Measurements from ENCODE around the gene FOXB1. TPM values are rescaled to one million over a fixed set of nuclear protein-coding genes. Genes with fewer than 3 reads are reported as not detected.

FOXB1 gene
- total RNA-seq, 1 experiment from 2014 or later = not detected

DNA sequence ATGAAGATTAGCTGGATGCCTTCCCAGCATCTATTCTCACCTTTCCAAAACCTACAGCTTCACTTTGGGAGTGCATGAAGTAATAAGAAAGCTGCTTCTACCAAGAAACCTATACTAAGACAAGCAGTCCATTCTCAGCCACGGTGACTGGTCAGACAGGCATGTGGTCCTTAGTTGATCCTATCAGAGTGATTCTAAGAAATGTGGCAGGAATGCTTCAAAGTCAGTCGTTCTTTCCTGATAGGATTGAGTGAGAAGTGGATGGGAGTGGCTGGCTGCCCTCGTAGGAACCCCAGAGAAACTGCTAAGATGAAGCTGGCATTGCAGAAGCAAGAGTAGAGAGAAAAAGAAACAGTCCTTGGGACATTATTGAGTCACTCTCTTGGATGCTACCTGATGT lies 16.6 kb downstream of the FOXB1 start:
- DNase-seq (ENCODE audit: low read depth) = no peak

DNA sequence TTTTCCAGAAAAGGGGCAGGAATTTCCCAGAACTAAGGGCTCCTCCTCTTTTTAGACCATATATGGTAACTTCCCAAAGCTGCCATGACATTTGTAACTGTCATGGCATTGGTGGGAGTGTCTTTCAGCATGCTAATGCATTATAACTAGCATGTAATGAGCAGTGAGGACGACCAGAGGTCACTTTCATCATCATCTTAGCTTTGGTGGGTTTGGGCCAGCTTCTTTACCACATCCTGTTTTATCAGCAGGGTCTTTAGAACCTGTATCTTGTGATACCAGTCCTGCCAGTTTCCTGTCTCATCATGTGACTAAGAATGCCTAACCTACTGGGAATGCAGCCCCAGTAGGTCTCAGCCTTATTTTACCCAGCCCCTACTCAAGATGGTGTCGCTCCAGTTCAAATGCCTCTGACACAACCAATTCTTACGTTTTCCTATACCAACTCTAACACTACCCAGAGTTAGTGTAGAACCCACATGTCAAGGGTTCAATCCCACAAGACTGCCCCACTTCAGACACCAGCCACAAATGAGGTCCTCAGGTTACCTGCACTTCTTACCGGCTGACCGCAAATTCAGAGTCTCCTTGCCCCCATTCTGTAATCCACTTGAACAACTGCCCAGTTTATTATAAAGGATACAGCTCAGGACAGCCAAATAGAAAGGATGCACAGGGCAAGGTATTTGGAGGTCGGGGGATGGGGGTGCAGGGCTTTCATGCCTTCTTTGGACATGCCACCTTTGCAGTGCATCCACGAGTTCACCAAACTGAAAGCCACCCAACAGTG lies 17.7 kb downstream of the FOXB1 start:
- peak; percentile 33 for DNase-seq (ENCODE audit: low read depth)

DNA sequence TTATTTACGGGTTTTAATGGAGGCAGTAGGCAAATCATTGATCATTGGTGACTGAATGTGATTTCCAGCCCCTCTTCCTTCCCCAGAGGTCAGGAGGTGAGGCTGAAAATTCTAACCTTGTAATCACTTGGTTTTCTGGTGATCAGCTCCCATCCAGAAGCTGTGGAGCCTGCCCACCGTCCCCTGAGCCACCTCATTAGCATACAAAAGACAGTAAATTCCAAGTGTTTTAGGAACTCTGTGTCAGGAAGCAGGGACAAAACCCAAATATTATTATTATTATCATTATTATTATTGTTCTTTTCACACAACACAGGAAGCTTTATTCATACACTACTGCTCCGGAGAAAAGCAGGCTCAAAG lies 18.2 kb downstream of the FOXB1 start:
- DNase-seq (ENCODE audit: low read depth) = no peak

DNA sequence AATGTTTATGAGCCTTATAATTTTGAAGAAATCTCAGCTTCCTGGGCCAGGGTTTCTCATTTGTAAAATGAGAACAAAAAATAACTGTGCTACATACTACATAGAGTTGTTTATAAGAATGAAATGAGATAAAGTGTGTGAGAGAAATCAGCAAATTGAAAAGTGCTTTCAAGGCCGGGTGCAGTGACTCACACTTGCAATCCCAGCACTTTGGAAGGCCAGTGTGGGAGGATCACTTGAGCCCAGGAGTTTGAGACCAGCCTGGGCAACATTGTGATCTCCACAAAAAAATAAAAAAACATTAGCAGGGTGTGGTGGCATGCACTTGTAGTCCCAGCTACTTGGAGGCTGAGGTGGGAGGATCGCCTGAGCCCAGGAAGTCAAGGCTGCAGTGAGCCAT lies 22.4 kb downstream of the FOXB1 start:
- DNase-seq (ENCODE audit: low read depth) = no peak

DNA sequence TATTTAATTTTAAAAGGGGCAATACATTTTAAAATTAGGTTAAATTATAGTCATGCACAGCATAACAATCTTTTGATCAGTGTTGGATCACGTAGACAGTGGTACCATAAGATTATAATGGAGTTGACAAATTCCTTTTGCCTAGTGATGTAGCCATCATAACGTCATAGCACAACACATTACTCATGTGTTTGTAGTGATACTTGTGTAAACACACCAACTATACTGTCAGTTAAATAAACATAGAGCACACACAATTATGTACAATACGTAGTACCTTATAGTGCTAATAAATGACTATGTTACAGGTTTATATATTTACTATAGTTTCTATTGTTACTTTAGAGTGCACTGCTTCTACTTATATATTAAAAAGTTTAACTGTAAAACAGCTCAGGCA lies 31.2 kb downstream of the FOXB1 start:
- no peak for DNase-seq (ENCODE audit: low read depth)

DNA sequence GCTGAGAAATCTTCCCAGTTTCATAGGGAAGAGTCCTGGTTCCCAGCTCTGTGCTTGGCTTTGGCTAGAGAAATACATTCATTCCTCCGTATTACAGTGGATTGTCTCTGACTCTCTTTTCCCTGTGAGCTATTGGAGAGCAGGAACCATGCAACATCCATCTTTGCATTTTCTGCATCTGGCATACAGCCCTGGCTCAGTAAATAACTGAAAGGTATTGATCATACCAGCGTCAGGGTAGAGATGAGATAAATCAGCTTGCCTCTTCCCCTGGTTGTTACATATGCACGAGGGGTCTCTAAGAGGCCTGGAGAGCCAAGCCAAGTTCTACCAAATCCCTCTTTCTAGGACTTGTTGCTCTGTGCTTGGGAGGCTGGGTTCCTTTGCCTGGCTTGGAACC lies 35.2 kb downstream of the FOXB1 start:
- no peak for DNase-seq (ENCODE audit: low read depth)

DNA sequence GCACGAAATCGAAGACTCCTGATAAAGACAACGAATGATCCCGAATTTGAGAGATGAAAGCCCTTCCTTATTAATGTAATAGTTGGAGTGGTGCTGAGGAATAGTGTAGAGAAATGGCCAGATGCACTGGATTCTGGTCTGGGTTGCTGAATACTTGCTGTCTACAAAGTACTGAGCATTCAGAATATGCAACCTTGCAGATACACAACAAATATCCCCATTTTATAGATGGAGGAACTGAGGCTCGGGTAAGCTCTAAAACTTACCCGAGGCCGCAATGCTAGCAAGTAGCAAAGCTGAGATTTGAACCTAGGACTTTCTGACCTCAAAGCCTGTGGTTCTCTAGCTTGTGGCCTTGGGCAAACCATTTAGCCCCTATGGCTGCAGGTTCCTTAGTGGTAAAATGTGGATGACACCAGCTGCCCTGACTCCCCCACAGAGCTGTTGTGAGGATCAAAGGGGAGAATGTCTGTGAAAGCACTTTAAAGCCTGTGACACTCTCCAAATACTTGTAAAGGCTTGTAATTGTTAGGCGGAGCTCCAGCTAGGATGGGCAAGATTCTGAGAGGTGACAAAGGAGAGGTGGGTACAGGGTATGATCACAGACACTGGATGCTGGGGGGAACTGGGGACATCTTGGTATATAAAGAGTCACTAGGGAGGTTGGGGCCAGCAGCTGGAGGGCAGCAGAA lies 39.8 kb downstream of the FOXB1 start:
- no peak for DNase-seq (ENCODE audit: low read depth)

DNA sequence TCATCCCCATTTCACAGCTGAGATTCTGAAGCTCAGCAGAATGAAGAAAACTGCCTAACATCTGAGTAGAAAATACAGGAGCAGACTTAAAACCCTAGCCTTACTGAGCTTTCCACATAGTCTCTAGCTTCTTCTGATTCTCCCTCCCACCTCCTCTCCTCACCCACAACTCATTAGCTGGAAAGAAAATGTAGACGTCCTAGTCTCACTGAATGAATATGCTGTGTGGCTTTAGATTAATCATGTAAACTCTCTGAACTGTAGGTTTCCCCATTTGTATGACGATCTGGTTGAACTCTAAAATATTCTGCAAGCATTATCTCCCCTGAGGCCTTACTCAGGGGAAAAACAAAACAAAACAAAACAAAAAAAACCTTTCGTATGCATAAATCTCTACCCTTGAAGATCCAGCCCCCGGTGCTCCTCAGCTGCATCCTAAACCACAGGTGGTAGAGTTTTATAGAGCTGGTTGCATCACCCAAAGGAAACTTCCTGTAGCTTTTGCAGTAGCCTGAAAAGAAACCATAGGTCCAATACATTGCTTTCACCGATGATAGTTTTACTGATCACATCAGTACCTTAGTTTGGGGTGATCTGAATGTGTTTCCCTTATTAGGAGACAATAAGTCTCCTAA lies 40.6 kb downstream of the FOXB1 start:
- no peak for DNase-seq (ENCODE audit: low read depth)

DNA sequence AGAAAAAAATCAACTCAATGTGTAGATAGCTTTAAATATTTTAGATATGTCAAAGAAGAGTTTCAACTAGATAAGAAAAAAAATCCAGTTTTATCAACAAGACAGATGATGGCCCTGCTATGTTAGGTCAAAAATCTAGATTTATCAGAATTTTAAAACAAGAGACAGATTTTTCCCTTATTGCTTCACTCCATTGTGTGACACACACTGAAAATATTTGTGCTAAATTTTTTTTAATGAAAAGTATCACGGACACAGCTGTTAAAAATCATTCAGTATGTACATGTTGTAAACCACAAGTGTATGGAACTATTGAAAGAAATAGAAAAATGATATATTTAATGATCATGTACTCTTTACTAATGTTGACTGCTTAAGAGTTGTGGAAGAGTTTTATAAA lies 43.6 kb downstream of the FOXB1 start:
- DNase-seq (ENCODE audit: low read depth) = no peak

DNA sequence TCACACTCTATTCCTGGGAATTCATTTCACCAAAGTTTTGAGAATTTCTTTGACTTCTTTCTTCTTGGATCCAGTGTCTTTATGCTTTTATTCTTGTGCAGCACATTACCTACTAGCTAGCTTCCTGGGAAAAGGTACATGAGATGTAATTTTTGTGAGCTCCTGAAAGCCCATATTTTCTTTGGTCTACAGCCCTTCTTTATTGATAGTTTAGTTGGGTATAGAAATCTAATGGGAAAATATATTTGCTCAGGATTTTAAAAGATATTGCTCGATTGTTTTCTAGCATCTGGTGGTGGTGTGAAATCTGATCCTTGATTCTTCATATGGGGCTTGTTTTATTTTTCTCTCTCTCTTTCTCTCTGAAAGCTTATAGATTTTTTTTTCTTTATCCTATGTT lies 45.8 kb downstream of the FOXB1 start:
- no peak for DNase-seq (ENCODE audit: low read depth)

DNA sequence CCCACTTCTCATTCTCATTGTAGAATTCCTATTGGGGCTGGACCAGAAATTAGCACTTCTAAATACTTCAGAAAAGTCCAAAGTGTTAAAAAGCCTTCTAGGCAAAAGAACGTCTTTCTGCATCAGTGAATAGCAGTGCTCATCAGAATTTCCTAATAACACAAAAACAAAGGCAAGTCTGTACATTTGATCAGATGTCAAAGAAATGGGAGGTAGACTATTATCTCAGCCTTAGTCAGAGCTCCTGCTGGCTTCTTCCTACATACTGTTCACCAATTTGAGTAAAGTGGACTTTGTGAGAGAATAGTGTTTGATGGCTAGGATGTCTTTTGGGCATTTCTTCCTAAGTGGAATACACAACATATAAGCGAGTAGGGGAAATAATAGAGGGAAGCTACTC lies 48.7 kb downstream of the FOXB1 start:
- DNase-seq (ENCODE audit: low read depth) = no peak

DNA sequence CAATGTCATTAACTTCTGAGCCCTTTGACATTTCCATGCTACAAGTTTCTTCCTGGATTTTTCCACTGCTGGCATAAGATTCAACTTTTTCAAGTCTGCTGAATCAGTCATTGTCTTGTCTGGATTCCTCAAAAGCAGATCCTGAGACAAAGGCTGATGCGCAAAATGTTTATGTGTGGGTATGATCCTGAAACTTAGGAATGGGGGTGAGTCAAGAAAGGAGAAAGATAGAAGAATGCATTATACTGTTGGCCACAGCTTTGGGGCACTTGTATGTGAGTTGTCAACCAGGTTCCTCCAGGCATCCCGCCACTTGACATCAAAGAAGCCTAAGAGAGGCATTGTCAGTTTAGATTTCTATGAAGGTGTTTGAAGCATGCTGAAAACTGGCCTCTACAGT lies 50.4 kb downstream of the FOXB1 start:
- DNase-seq (ENCODE audit: low read depth) = no peak

Measured in RPMI7951 (cell line).